Liver (tissue), 9 donors: ENCODE measurements around the gene KRT1. TPM values are rescaled to one million over a fixed set of nuclear protein-coding genes. Genes with fewer than 3 reads are reported as not detected.
"Not testable (repeated sequence)": the region's sequence is repeated elsewhere in the genome, so short reads cannot be mapped to it uniquely, and the experiment has no call there.

Experiments used
- DNase-seq: peaks from one replicate; pipeline ENCODE4 v3.0.0-alpha.2; 2017; ENCODE audit warnings: low spot score
- H3K27ac ChIP-seq, 2 donors: one replicate each; pipeline ENCODE4 v1.7.0; 2013; ENCODE audit warnings: inconsistent platforms in 2 of 2, low read length in 2 of 2, control low read depth in 1 of 2, low read depth in 1 of 2, mild to moderate bottlenecking in 1 of 2
- H3K27me3 ChIP-seq, 4 donors: one replicate each; pipeline versions ENCODE4 v1.6.1 to v1.7.0; 2013; ENCODE audit warnings: low read length in 3 of 4, inconsistent platforms in 1 of 4, mild to moderate bottlenecking in 1 of 4, moderate library complexity in 1 of 4; ENCODE audit not compliant: control insufficient read depth in 4 of 4, insufficient read depth in 4 of 4
- H3K36me3 ChIP-seq, 4 donors: one replicate each; pipeline versions ENCODE4 v1.6.1 to v1.7.0; 2013; ENCODE audit warnings: low read length in 3 of 4, mild to moderate bottlenecking in 3 of 4, low read depth in 1 of 4, moderate library complexity in 1 of 4; ENCODE audit not compliant: control insufficient read depth in 4 of 4, insufficient read depth in 3 of 4
- H3K4me1 ChIP-seq, 4 donors: one replicate each; pipeline versions ENCODE4 v1.6.1 to v1.7.0; 2013; ENCODE audit warnings: low read length in 3 of 4, mild to moderate bottlenecking in 3 of 4, moderate library complexity in 1 of 4; ENCODE audit not compliant: control insufficient read depth in 4 of 4, insufficient read depth in 4 of 4
- H3K4me3 ChIP-seq, 3 donors: one replicate each; pipeline versions ENCODE4 v1.6.1 to v1.7.0; 2013; ENCODE audit warnings: low read length in 3 of 3, control low read depth in 1 of 3, low read depth in 1 of 3, mild to moderate bottlenecking in 1 of 3
- H3K9ac ChIP-seq, 2 donors: one replicate each; pipeline ENCODE4 v1.7.0; 2013; ENCODE audit warnings: low read length in 2 of 2, mild to moderate bottlenecking in 2 of 2, moderate library complexity in 2 of 2, control low read depth in 1 of 2, low read depth in 1 of 2
- H3K9me3 ChIP-seq, 4 donors: one replicate each; pipeline versions ENCODE4 v1.6.1 to v1.7.0; 2013; ENCODE audit warnings: low read length in 3 of 4; ENCODE audit not compliant: control insufficient read depth in 4 of 4
- CTCF ChIP-seq: fragments of 150-350 bp; IDR thresholded peaks from 2 replicates; pipeline ENCODE4 v1.5.1; 2017; ENCODE audit warnings: improper control_type of control experiment, low read depth, low read length; ENCODE audit not compliant: missing input control
- EGR1 ChIP-seq, 2 donors: IDR thresholded peaks; 2 replicates each; pipeline ENCODE4 v1.6.1; 2016 to 2018; ENCODE audit warnings: antibody characterized with exemption in 2 of 2, low read depth in 2 of 2
- FOXA1 ChIP-seq: IDR thresholded peaks from 2 replicates; pipeline ENCODE4 v1.6.1; 2016; ENCODE audit warnings: antibody characterized with exemption
- FOXA2 ChIP-seq: IDR thresholded peaks from 2 replicates; pipeline ENCODE4 v1.6.1; 2016; ENCODE audit warnings: antibody characterized with exemption
- GABPA ChIP-seq, 2 donors: IDR thresholded peaks in 1 of 2; conservative IDR thresholded peaks in 1 of 2; 2 replicates each; pipeline ENCODE4 v1.6.1; 2016; ENCODE audit warnings: antibody characterized with exemption in 2 of 2, mild to moderate bottlenecking in 1 of 2, moderate library complexity in 1 of 2
- HNF4G ChIP-seq: IDR thresholded peaks from 2 replicates; pipeline ENCODE4 v1.6.1; 2016; ENCODE audit warnings: antibody characterized with exemption
- NR2F2 ChIP-seq: IDR thresholded peaks from 2 replicates; pipeline ENCODE4 v1.6.1; 2016; ENCODE audit warnings: antibody characterized with exemption
- RAD21 ChIP-seq, 2 donors: IDR thresholded peaks; 2 replicates each; pipeline ENCODE4 v1.6.1; 2016; ENCODE audit warnings: antibody characterized with exemption in 2 of 2, mild to moderate bottlenecking in 2 of 2
- SP1 ChIP-seq: IDR thresholded peaks from 2 replicates; pipeline ENCODE4 v1.6.1; 2018; ENCODE audit warnings: antibody characterized with exemption, mild to moderate bottlenecking
- TAF1 ChIP-seq: conservative IDR thresholded peaks from 2 replicates; pipeline ENCODE4 v1.6.1; 2016; ENCODE audit warnings: antibody characterized with exemption, mild to moderate bottlenecking
- YY1 ChIP-seq: IDR thresholded peaks from 2 replicates; pipeline ENCODE4 v1.6.1; 2016; ENCODE audit warnings: antibody characterized with exemption, mild to moderate bottlenecking
- WGBS: extraction: QIAGEN DNeasy Blood & Tissue Kit; methylation state at CpG from one replicate; pipeline ENCODE4 v1.1.7; 2013; 5-methylcytosine and 5-hydroxymethylcytosine counted together
- polyA plus RNA-seq, 2 donors: library from polyadenylated mRNA; stranded (reverse) in 1 of 2; unstranded in 1 of 2; fragments of 200-250 nt in 1 of 2; fragments of >200 nt in 1 of 2; fragmentation: Nextera tagmentation in 1 of 2; extraction: Ambion mirVana in 1 of 2; gene quantifications; one replicate each; pipeline versions ENCODE4 v1.2.1 to v1.2.3, GENCODE V29; 2013 to 2015
- total RNA-seq, 2 donors: library from RNA; depleted of rRNA; stranded (reverse); fragments of >200 nt; gene quantifications; one replicate each; pipeline ENCODE4 v1.2.3, GENCODE V29; 2014
- TF ChIP-seq, protein P1 (sequence below): IDR thresholded peaks from 2 replicates; pipeline ENCODE4 v1.6.1; 2016; ENCODE audit warnings: antibody characterized with exemption
- donor health status: healthy.
- donor health status: healthy.
- donor health status: healthy.
- donor health status: healthy.
- donor health status: healthy.

KRT1 gene
- total and polyA plus RNA-seq, 4 donors = 0.14 to 2.7 TPM; not detected in 2

GRCh38 chr12:52714887-52715281 lies 34.7 kb upstream of the KRT1 start:
- DNase-seq = no peak
- Histone ChIP-seq H3K9me3 (no peaks in the 10 kb centered on the region), H3K4me3 (no peak overlapping the region), H3K36me3 (no peaks in the 10 kb centered on the region), H3K4me1 (no peaks in the 10 kb centered on the region), H3K27me3 (peaks cover 0 to 17% (median 7%) of the 10 kb centered on the region in 4 donors), H3K9ac (no peak overlapping the region), H3K27ac (no peak overlapping the region)
- TF ChIP-seq FOXA1 (no peak), EGR1 (IDR thresholded peaks at IDR 0.05; ENCODE audit: low read depth in 2 of 2) (no peak), HNF4G (no peak), GABPA (IDR thresholded peaks at IDR 0.05 in 1 of 2, conservative IDR thresholded peaks at IDR 0.05 in 1 of 2) (no peak)
- WGBS = 58% methylated on average over 4 of the region's 4 CpGs

DNA sequence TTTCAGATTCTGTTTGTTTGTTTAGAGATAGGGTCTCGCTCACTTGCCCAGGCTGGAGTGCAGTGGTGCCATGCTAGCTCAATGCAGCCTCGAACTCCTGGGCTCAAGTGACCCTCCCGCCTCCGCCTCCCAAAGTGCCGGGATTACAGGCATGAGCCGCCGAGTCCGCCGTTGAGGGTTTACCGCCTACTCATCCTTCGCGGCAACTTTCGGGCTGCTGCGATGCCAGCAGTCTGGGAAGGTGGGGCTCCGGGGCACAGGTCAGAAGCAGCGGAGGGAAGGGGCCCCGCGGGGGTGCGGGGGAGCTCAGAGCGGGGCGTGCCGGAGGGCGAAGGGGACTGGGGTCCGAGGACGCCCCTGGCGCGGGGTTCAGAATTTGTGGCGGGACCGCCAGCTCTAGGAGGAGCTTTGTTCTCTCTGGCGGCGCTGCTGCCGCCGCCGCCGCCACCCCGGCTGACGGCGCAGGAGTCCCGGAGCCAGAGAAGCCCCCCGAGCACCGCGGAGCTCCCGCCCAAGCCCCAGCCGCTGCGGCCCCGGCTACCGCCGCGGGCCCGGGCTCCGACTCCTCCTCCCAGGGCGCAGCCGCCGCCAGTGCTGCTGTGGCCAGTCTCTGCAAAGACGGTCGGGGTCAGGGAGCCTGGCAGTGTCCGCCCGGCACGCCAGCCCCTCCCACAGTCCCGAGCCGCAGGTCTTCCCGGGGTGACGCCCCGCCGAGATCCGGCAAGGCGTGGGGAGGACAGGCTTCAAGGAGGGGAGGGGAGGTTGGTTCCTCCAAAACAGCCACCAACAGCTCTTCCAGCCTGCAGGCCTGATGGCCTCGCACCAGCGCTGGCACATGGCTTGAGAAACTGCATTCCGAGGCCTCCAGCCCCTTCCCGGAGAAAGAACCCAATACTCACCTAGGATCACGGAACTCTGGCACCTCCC lies 34.0 kb upstream of the KRT1 start:
- Histone ChIP-seq H3K9ac (no peak overlapping the region), H3K4me3 (no peak overlapping the region), H3K27ac (no peak overlapping the region), H3K36me3 (no peaks in the 10 kb centered on the region), H3K9me3 (no peaks in the 10 kb centered on the region), H3K27me3 (peaks cover 0 to 17% (median 7%) of the 10 kb centered on the region in 4 donors), H3K4me1 (no peaks in the 10 kb centered on the region)
- DNase-seq = no peak
- 6% methylated on average over 72 of the region's 72 CpGs for WGBS
- TF ChIP-seq TAF1 (no peak), NR2F2 (no peak), YY1 (no peak), SP1 (no peak), RAD21 (IDR thresholded peaks at IDR 0.05) (no peak), FOXA2 (no peak), EGR1 (IDR thresholded peaks at IDR 0.05; ENCODE audit: low read depth in 2 of 2) (no peak), FOXA1 (no peak), CTCF (no peak), GABPA (IDR thresholded peaks at IDR 0.05 in 1 of 2, conservative IDR thresholded peaks at IDR 0.05 in 1 of 2) (no peak)
- TF ChIP-seq, protein P1, sequence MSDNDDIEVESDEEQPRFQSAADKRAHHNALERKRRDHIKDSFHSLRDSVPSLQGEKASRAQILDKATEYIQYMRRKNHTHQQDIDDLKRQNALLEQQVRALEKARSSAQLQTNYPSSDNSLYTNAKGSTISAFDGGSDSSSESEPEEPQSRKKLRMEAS = no peak

GRCh38 chr12:52712122-52712521 lies 31.9 kb upstream of the KRT1 start:
- H3K27ac ChIP-seq, DNase-seq, H3K36me3 ChIP-seq, H3K9me3 ChIP-seq, H3K4me1 ChIP-seq, H3K4me3 ChIP-seq, H3K9ac ChIP-seq: not testable (repeated sequence)
- H3K27me3 ChIP-seq = peaks cover 0 to 17% (median 7%) of the 10 kb centered on the region in 4 donors
- WGBS = 87% methylated on average over 6 of the region's 6 CpGs
